ENCODE data around the gene DOCK9. TPM values are rescaled to one million over a fixed set of nuclear protein-coding genes. Genes with fewer than 3 reads are reported as not detected.

DOCK9 gene, protein sequence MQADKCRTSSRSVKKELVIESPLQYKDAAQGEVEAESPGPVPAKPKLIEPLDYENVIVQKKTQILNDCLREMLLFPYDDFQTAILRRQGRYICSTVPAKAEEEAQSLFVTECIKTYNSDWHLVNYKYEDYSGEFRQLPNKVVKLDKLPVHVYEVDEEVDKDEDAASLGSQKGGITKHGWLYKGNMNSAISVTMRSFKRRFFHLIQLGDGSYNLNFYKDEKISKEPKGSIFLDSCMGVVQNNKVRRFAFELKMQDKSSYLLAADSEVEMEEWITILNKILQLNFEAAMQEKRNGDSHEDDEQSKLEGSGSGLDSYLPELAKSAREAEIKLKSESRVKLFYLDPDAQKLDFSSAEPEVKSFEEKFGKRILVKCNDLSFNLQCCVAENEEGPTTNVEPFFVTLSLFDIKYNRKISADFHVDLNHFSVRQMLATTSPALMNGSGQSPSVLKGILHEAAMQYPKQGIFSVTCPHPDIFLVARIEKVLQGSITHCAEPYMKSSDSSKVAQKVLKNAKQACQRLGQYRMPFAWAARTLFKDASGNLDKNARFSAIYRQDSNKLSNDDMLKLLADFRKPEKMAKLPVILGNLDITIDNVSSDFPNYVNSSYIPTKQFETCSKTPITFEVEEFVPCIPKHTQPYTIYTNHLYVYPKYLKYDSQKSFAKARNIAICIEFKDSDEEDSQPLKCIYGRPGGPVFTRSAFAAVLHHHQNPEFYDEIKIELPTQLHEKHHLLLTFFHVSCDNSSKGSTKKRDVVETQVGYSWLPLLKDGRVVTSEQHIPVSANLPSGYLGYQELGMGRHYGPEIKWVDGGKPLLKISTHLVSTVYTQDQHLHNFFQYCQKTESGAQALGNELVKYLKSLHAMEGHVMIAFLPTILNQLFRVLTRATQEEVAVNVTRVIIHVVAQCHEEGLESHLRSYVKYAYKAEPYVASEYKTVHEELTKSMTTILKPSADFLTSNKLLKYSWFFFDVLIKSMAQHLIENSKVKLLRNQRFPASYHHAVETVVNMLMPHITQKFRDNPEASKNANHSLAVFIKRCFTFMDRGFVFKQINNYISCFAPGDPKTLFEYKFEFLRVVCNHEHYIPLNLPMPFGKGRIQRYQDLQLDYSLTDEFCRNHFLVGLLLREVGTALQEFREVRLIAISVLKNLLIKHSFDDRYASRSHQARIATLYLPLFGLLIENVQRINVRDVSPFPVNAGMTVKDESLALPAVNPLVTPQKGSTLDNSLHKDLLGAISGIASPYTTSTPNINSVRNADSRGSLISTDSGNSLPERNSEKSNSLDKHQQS (N-terminal part only)
- 10 to 100 TPM; 25.8 to 34.9 (median 28.4) TPM for total RNA-seq

DNA sequence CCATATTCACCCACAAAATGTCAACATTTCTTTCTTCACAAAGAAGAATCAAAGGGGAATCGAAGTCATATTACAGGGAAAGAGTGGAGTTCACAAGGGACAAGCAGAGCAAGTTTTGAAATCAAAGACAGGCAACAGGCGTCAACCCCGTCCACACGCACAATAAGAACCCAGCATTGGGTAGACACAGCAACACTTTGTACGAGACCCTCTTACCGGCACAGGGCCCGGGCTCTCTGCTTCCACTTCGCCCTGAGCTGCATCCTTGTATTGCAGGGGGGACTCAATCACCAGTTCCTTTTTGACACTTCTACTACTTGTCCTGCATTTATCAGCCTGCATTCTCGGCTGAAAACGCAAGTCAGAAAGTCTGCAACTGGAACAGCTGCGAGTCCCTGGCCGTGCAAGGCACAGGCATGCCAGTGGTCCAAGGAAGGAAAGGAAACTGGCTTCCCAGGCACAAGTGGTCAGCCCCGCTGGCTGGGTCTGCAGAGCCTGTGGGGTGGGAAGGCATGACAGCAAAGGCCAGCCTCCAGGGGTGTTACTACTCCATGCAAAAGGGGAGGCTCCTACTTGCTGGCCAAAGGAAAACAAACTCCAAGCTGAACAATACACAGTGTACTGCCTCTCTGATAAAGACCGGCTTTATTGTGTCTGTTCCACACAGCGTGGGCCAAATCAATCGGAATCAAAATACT, at the start of gene DOCK9:
DOCK9 (minus strand) TSS at position 497 of the 698 bp plus-strand sequence; CDS start at position 342, 155 bp downstream.
- ATAC-seq, result no peak
- H3K4me3 Mint-ChIP-seq, result no peak within 1 kb of the TSS

DNA sequence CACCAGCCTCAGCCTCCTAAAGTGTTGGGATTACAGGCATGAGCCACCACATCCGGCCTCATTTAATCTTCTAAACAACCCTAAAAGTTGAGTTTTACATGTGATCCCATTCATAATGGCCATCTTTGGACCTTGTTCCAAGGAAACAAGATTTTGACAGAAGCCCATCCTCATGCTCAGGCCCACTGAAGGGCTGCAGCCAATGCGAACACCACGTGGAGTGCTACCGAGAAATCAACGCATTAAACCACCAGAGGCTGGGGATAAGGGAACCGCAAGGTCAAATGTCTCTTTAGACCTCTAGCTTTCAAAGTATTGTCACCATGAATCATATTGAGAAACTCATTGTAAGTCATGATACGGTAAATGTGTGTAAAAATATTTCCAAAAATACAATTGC, 49.4 kb upstream of the DOCK9 start:
- Mint-ChIP-seq H3K9me3 (no peaks in the 10 kb centered on the region), H3K4me3 (no peak overlapping the region), H3K27me3 (ENCODE audit: low read depth) (no peaks in the 10 kb centered on the region), H3K36me3 (ENCODE audit: insufficient read depth) (peaks cover 2% of the 10 kb centered on the region), H3K4me1 (ENCODE audit: low read depth) (peaks cover 88% of the 10 kb centered on the region)
- ATAC-seq (peak; percentile 38 to 45), DNase-seq (no peak)

More for the DNA sequence above, at the start of gene DOCK9:
- peaks cover 70% of the 10 kb centered on the region for H3K4me1 Mint-ChIP-seq (ENCODE audit: low read depth)
- H3K9me3 Mint-ChIP-seq, result no peaks in the 10 kb centered on the region
- H3K36me3 Mint-ChIP-seq (ENCODE audit: insufficient read depth), result peaks cover 4% of the 10 kb centered on the region
- no peak for DNase-seq
- H3K27me3 Mint-ChIP-seq (ENCODE audit: low read depth), result no peaks in the 10 kb centered on the region

DNA sequence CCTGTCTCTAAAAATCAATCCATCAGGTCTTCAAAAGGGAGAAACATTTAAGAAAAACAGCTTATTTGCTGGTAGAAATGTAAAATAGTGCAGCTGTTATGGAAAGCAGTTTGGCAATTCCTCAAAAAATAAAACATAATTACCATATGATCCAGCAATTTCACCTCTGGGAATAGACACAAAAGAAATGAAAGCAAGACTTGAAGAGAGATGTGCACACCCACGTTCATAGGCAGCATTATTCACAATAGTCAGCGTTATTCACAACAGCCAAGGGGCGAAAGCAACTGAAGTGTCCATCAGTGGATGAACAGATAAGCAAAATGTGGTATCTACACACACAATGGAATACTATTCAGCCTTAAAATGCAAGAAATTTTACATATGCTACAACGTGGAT, 45.1 kb upstream of the DOCK9 start:
- Mint-ChIP-seq H3K27me3 (ENCODE audit: low read depth) (no peaks in the 10 kb centered on the region), H3K9me3 (no peaks in the 10 kb centered on the region), H3K4me1 (ENCODE audit: low read depth) (peaks cover 75% of the 10 kb centered on the region), H3K36me3 (ENCODE audit: insufficient read depth) (peaks cover 4% of the 10 kb centered on the region), H3K4me3 (no peak overlapping the region)
- DNase-seq (no peak), ATAC-seq (no peak)

DNA sequence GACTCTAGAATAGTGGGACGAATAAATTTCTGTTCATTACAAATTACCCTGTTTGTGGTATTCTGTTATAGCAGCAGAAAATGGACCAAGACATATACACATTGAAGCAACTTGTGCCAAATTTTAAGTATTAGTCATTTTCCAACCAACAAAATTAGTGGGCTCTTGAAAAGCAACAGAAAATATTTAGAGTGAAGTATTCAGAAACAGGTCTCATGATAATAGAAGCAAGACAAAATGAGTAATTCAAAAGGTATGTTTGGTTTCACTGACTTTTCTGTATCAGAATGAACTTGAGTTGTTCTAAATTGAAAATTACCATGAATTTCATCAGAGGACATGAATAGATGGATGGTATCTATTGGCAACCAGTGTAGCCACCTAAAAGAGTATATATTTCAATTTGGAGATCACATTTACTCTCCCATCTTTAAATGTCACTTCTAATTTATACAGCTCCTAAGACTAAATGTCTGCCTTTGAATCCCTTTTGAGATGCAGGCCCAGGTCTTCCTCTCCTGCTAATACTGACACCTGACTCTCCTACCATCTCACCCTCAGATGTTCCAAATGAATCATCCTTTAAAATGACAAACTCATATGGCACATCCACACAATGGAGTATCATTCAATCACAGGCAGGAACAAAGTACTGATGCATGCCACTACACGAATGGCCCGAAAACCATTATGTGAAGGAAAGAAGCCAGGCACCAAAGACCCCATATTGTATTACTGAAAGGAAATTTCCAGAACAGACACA, 40.7 kb upstream of the DOCK9 start:
- Mint-ChIP-seq H3K4me1 (ENCODE audit: low read depth) (peaks cover 64% of the 10 kb centered on the region), H3K4me3 (no peak overlapping the region), H3K36me3 (ENCODE audit: insufficient read depth) (peaks cover 3% of the 10 kb centered on the region), H3K9me3 (no peaks in the 10 kb centered on the region), H3K27me3 (ENCODE audit: low read depth) (no peaks in the 10 kb centered on the region)
- no peak for DNase-seq
- peak; percentile 69 to 74 for ATAC-seq

DNA sequence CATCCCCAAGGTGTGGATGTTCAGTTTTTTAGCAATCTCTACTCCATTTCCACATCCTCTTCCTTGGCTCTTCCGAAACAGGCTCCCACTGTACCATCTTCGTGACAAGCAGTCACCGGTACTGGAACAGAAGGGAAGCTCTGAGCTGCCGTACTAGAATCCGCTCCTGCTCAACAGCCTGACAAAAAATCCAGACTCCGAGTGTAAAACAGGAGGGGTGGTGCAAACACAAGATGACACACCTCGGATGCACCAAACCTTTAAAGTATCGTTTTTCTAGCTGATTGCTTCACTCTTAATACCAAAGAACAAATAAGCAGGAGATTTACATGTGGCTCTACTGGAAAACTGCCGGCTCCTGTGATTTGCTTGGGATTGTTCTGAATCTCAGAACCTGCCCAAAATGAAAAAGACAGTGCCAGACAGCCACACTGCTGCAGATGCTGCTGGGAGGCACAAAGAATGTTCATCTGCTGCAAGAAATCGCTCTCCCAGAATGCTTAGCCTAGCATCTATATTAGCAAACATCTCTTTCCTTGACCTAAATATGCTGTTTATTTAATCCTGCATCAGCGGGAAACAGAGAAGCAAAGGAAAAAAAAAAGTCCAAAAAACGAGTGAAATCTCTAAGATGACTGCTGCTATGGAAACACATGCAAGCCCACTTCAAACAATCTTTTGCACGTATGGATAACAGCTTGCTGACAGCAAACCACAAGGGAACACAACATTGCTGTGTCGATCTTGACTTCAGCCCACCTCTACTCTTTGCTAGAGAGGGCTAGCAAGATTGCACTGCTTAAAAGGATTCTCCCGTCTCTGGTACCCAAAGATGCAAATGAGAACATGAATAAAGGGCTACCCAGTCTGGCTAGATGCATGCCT, 38.0 kb upstream of the DOCK9 start:
- H3K36me3 Mint-ChIP-seq (ENCODE audit: insufficient read depth), result peaks cover 6% of the 10 kb centered on the region
- H3K4me3 Mint-ChIP-seq, result no peak overlapping the region
- DNase-seq (no peak), ATAC-seq (peak in 1 of 2 donors; percentile 25)
- no peaks in the 10 kb centered on the region for H3K27me3 Mint-ChIP-seq (ENCODE audit: low read depth)
- peaks cover 57% of the 10 kb centered on the region for H3K4me1 Mint-ChIP-seq (ENCODE audit: low read depth)
- H3K9me3 Mint-ChIP-seq, result no peaks in the 10 kb centered on the region

DNA sequence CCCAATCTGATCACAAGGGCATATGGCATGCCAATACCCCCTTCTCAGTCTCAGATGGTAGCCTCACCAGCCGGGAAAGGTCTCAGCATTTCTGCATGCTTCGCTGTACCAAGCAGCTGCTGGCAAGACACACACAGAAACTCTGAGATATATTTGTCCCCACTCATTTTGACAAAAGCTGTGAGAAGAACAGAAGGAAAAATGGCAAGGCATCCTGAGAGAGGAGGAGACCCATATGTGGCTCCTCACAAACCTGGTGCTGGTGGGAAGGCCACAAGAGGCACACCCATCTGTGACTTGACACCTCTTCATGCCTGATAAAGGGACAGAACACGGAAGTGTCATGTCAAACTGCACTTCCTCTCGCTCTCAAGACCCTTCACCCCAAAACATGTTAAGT, 36.7 kb upstream of the DOCK9 start:
- Mint-ChIP-seq H3K9me3 (no peaks in the 10 kb centered on the region), H3K27me3 (ENCODE audit: low read depth) (no peaks in the 10 kb centered on the region), H3K4me3 (no peak overlapping the region), H3K4me1 (ENCODE audit: low read depth) (peaks cover 59% of the 10 kb centered on the region), H3K36me3 (ENCODE audit: insufficient read depth) (peaks cover 6% of the 10 kb centered on the region)
- ATAC-seq (no peak), DNase-seq (no peak)

DNA sequence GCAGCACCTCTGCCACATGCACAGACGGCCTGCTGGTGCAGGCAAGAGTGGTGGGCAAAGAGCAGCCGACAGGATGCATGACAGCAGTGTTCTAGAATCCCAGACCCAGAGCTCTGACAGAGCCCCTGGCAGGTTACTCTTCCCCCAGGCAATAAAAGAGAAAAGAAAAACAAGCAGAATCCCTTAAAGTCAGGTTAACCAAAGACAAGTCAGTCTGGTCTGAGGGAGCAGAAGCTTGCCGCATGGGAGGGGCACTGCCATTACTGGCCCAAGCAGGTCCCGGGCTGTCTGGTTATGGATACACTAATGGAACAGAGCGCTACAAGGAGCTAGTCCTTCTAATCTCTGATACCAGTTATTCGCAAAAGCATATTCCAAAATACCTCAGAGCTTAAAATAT, 36.1 kb upstream of the DOCK9 start:
- Mint-ChIP-seq H3K9me3 (no peaks in the 10 kb centered on the region), H3K4me1 (ENCODE audit: low read depth) (peaks cover 61% of the 10 kb centered on the region), H3K27me3 (ENCODE audit: low read depth) (no peaks in the 10 kb centered on the region), H3K4me3 (no peak overlapping the region), H3K36me3 (ENCODE audit: insufficient read depth) (peaks cover 6% of the 10 kb centered on the region)
- ATAC-seq, result no peak
- DNase-seq, result no peak

DNA sequence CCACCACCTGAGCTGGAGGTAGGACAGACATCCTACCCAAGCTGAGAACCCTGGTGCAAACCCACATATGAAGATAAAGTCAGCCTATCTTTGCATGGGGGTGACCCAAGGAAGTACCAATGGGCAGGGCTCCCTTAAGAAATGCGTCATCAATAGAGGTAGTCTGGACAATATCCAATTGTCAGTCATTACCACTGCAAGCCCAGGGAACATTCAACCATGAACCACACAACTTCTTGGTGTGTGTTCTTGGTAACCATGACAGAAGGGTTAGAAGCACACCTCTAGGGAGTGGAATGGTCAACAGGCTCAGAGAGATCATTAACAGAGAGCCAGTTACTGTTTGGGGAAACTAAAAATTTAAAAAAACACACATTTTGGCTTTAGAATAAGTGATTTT, 34.7 kb upstream of the DOCK9 start:
- ATAC-seq (no peak), DNase-seq (no peak)
- Mint-ChIP-seq H3K9me3 (no peaks in the 10 kb centered on the region), H3K4me3 (no peak overlapping the region), H3K36me3 (ENCODE audit: insufficient read depth) (peaks cover 3% of the 10 kb centered on the region), H3K4me1 (ENCODE audit: low read depth) (peaks cover 50% of the 10 kb centered on the region), H3K27me3 (ENCODE audit: low read depth) (no peaks in the 10 kb centered on the region)

DNA sequence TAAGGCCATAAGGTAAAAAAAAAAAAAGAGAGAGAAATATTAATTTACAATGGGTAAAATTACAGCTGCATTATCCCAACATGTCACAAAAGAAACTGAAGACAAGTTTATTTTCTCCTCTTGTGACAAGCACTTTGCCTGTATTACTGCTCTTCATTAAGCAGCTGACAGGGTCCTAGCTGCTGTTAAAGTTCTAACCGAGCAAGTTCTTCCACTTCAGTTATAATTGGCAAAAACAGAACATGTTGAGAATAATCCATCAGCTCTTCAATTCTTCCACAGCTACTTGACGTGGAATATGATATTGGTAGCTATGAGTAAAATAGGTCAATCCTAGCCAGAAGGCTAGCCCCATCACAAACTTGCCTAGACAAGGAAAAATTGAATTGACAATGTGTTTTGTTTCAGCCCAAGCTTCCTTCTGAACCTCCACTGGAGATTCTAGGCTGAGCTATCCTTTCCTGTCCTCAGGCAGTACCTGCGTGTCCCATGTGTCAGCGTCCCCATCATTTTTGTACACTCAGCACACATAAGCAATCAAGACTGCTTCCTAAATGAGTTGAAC, 32.2 kb upstream of the DOCK9 start:
- peaks cover 3% of the 10 kb centered on the region for H3K36me3 Mint-ChIP-seq (ENCODE audit: insufficient read depth)
- DNase-seq, result no peak
- no peak for ATAC-seq

DNA sequence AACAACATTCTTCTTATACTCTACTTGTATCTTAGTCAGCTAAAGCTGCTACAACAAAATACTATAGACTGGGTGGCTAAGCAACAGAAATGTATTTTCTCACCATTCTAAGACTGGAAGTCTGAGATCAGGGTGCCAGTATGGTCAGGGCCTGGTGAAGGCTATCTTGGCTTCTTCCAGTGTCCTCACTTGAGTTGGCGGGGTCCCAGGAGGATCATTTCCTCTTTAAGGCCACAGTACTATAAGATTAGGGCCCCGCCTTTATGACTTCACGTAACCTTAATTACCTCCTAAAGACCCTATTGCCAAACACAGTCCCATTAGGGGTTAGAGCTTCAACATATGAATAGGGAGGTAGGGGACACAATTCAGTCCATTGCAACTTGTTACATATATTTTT, 30.7 kb upstream of the DOCK9 start:
- DNase-seq (no peak), ATAC-seq (no peak)
- Mint-ChIP-seq H3K4me3 (no peak overlapping the region), H3K4me1 (ENCODE audit: low read depth) (peaks cover 40% of the 10 kb centered on the region), H3K36me3 (ENCODE audit: insufficient read depth) (peaks cover 3% of the 10 kb centered on the region), H3K27me3 (ENCODE audit: low read depth) (no peaks in the 10 kb centered on the region), H3K9me3 (no peaks in the 10 kb centered on the region)

More for the DNA sequence above, 32.2 kb upstream of the DOCK9 start:
- peaks cover 32% of the 10 kb centered on the region for H3K4me1 Mint-ChIP-seq (ENCODE audit: low read depth)
- H3K27me3 Mint-ChIP-seq (ENCODE audit: low read depth), result no peaks in the 10 kb centered on the region
- H3K9me3 Mint-ChIP-seq, result no peaks in the 10 kb centered on the region
- no peak overlapping the region for H3K4me3 Mint-ChIP-seq

DNA sequence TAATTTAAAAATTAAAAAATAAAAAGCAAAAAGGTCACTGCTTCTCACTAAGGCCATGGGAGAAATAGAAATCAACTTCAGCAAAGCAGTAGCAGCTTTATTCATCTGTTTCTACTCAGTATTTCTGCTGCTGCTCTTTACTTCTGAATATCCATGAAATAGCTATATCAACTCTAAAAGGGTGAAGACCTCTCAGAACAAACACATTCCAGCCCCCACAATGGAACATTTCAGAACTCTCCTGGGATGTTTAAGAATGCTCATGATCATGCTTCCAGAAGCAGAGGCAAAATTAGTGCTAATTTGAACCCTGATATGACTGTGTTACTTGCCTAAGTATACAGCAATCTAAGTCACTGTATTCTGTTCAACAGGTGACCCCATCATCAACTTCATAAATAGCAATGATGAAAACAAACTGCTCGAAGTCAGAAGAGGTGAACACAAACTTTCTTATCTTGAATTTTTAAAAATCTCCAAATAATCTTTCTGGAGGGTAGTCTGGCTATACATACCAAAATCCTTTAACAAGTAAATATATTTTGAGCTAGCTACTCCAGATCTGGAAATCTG, 29.6 kb upstream of the DOCK9 start:
- ATAC-seq (no peak), DNase-seq (no peak)
- Mint-ChIP-seq H3K9me3 (no peaks in the 10 kb centered on the region), H3K36me3 (ENCODE audit: insufficient read depth) (peaks cover under 1% of the 10 kb centered on the region), H3K4me3 (no peak overlapping the region), H3K27me3 (ENCODE audit: low read depth) (no peaks in the 10 kb centered on the region), H3K4me1 (ENCODE audit: low read depth) (peaks cover 46% of the 10 kb centered on the region)

DNA sequence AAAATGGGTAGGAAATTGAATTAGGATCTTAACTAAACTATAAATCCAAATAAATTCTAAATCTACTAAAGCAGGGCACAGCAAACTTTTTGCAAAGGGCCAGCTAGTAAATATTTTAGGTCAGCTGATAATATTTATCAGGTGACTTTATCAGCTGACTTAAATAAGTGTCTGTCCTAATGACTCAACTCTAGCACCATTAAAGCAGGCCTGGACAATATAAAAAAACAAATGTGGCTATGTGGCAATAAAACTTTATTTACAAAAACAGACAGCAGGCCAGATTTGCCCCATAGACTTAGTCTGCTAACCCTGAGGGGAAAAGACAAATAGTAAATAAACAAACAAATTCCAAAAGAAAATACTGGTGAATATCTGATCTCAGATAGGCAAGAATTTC, 27.7 kb upstream of the DOCK9 start:
- H3K9me3 Mint-ChIP-seq, result no peaks in the 10 kb centered on the region
- no peak for DNase-seq
- ATAC-seq, result no peak
- peaks cover 65% of the 10 kb centered on the region for H3K4me1 Mint-ChIP-seq (ENCODE audit: low read depth)
- no peak overlapping the region for H3K4me3 Mint-ChIP-seq
- H3K36me3 Mint-ChIP-seq (ENCODE audit: insufficient read depth), result peaks cover 3% of the 10 kb centered on the region
- H3K27me3 Mint-ChIP-seq (ENCODE audit: low read depth), result no peaks in the 10 kb centered on the region
